Measurements from ENCODE around the gene VPS9D1.

Gene VPS9D1

GRCh38 chr16:89732918-89733242 lies 12.2 kb upstream of the VPS9D1 start:
- TF ChIP-seq CTCF (conservative IDR thresholded peaks at IDR 0.05; ENCODE audit: low read depth, low read length), result no peak
- no peak overlapping the region for H3K4me3 ChIP-seq (ENCODE audit: low read length)
- DNase-seq (ENCODE audit: low read depth), result no peak

GRCh38 chr16:89732142-89732917 lies 11.6 kb upstream of the VPS9D1 start:
- H3K4me3 ChIP-seq (ENCODE audit: low read length), result no peak overlapping the region
- TF ChIP-seq CTCF (conservative IDR thresholded peaks at IDR 0.05; ENCODE audit: low read depth, low read length), result no peak
- DNase-seq (ENCODE audit: low read depth), result no peak

GRCh38 chr16:89730610-89731234 lies 10.0 kb upstream of the VPS9D1 start:
- no peak for TF ChIP-seq CTCF (conservative IDR thresholded peaks at IDR 0.05; ENCODE audit: low read depth, low read length)
- H3K4me3 ChIP-seq (ENCODE audit: low read length), result no peak overlapping the region
- no peak for DNase-seq (ENCODE audit: low read depth)

GRCh38 chr16:89729863-89730593 lies 9.3 kb upstream of the VPS9D1 start:
- no peak for DNase-seq (ENCODE audit: low read depth)
- no peak for TF ChIP-seq CTCF (conservative IDR thresholded peaks at IDR 0.05; ENCODE audit: low read depth, low read length)
- no peak overlapping the region for H3K4me3 ChIP-seq (ENCODE audit: low read length)

- TF ChIP-seq CTCF (conservative IDR thresholded peaks at IDR 0.05; ENCODE audit: low read depth, low read length), result no peak
- no peak overlapping the region for H3K4me3 ChIP-seq (ENCODE audit: low read length)
- no peak for DNase-seq (ENCODE audit: low read depth)
Observed at GRCh38 chr16:89729293-89729692, 8.6 kb upstream of the VPS9D1 start.

GRCh38 chr16:89727406-89728120 lies 6.9 kb upstream of the VPS9D1 start:
- TF ChIP-seq CTCF (conservative IDR thresholded peaks at IDR 0.05; ENCODE audit: low read depth, low read length), result no peak
- no peak overlapping the region for H3K4me3 ChIP-seq (ENCODE audit: low read length)
- no peak for DNase-seq (ENCODE audit: low read depth)

All from retinal pigment epithelial cell (primary cell).